GM21723 (cell line): ENCODE results near the gene MTA1.

Source experiments
- ATAC-seq: cut with Tn5 transposase; IDR thresholded peaks from one replicate; pipeline ENCODE4 v1.9.1; 2021; ENCODE audit warnings: mild to moderate bottlenecking, moderate library complexity; ENCODE audit not compliant: unreplicated experiment

Gene MTA1

GRCh38 chr14:105401699-105402098, 17.9 kb upstream of the MTA1 start:
- no peak for ATAC-seq

GRCh38 chr14:105408592-105408991, 11.0 kb upstream of the MTA1 start:
- no peak for ATAC-seq

- ATAC-seq: no peak
These were observed 10.3 kb upstream of the MTA1 start for GRCh38 chr14:105409364-105409763.

GRCh38 chr14:105410642-105411016, 9.0 kb upstream of the MTA1 start:
- no peak for ATAC-seq

- ATAC-seq: no peak
These were observed 8.3 kb upstream of the MTA1 start for GRCh38 chr14:105411017-105411941.

GRCh38 chr14:105411985-105412770, 7.4 kb upstream of the MTA1 start:
- no peak for ATAC-seq

- ATAC-seq: no peak
These were observed 6.7 kb upstream of the MTA1 start for GRCh38 chr14:105412771-105413543.

- no peak for ATAC-seq
These were observed 6.1 kb upstream of the MTA1 start for GRCh38 chr14:105413544-105413886.

- peak; percentile 53 for ATAC-seq
These were observed 4.9 kb upstream of the MTA1 start for GRCh38 chr14:105414456-105415371.

- no peak for ATAC-seq
These were observed 3.9 kb upstream of the MTA1 start for GRCh38 chr14:105415481-105416428.

GRCh38 chr14:105416671-105417070, 3.0 kb upstream of the MTA1 start:
- no peak for ATAC-seq

- ATAC-seq: no peak
These were observed 1.9 kb upstream of the MTA1 start for GRCh38 chr14:105417690-105418121.

- no peak for ATAC-seq
These were observed 1.1 kb upstream of the MTA1 start for GRCh38 chr14:105418269-105419194.

- ATAC-seq: no peak
These were observed 710 bp downstream of the MTA1 start for GRCh38 chr14:105420101-105420973.

GRCh38 chr14:105420974-105421674, 1.5 kb downstream of the MTA1 start:
- ATAC-seq: no peak
